ENCODE measurements around the gene DGKB.

DGKB gene

DNA sequence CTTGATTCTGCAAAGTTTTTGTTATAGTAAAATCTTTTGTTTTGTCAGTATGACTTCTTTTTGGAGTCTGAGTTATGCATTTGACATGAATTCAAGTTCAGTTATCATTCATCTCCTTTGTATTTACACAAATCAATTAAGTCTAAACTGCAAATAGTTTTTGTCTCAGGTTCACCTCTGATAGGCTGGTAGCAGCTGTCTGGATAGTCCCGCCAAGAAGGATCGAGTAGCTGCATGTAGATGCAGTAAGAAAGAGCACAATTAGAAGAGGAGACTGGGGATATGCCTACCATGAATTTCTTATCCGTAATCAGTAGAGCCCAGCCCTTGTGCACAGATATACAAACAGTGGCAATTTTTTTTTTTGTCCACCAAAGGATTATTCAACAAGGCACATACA lies 520.6 kb downstream of the DGKB start:
- ATAC-seq: no peak
- no peak for DNase-seq

DNA sequence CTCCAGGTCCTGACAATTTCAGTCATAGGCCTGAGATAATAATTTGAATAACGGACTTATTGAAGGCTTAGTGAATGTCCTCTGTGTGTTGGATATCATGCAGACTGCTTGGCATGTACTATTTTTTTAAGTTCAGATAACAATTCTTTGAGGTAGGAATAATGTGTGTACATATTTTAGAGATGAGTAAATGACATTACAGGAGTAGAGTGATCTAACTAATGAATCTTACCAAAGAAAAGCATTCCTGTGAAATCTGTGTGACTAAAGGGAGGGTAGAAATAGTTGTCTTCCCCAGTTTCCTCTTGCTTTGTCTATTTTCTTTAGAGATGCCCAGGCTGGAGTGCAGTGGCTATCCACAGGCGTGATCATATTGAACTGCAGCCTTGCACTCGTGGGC lies 521.2 kb downstream of the DGKB start:
- DNase-seq (no peak), ATAC-seq (no peak)

DNA sequence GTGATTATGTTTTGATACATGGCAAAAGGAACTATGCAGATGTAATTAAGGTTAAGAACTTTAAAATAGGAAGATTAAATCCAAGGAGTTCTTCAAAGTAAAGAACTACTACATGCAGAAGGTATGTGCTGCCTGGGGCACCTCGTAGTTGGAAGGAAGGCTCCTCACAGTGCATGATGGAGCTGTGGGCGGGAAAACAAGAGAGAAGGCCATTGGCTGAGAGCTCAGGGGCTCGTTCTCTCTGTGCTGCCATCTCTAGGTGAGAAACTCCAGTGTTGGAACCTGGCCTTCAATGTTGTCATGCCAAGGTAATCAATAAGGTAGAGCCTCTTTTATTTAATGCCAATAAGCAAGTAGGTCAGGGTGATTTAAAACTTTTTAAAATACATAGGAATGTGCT lies 521.7 kb downstream of the DGKB start:
- ATAC-seq (no peak), DNase-seq (no peak)

DNA sequence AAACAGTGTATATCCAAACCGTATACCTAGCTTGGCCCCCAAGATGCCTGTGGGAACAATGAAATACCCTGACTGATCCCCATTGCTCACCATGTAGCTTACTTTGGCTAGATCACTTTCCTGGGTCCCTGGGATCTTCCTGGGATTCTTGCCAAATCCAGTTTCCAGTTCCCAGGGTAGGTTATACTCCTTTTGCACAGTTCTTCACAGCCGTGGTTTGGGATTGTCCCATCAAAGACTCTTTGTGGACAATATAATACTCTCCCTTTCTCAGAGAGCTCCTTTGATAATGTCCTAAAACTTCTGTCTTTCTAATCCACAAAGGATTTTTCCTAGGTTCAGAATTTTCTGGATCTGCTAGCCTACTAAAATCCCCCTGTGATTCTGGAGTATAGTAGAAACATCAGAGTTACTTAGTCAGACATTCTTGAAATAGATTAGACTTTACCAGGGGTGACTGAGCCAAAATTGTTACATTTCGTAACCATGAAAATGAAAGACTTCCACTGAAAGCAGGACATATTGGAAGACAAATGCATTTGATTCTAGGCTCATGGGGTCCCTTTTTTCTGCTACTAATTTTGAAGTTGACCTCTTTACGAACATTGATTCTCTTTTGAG lies 524.8 kb downstream of the DGKB start:
- DNase-seq: no peak
- no peak for ATAC-seq

DNA sequence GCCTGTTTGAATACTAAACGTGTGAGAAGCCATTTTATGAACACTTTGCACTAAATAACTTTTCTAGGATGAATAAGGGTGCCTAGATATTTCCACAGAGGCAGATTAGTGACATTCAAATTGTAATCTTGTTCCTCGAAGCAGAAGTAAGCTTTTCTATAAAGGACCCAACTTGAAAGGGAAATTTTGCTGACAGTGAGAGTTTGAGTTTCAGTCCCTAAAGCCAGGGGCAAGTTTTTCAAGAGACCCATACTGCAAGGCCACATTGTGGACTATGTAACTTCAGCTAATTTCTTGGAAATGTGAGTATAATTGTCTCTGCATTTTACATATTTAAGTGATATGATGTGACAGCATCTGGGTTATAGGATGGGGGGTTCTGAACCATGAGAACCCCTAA lies 525.8 kb downstream of the DGKB start:
- ATAC-seq: no peak
- DNase-seq: no peak

DNA sequence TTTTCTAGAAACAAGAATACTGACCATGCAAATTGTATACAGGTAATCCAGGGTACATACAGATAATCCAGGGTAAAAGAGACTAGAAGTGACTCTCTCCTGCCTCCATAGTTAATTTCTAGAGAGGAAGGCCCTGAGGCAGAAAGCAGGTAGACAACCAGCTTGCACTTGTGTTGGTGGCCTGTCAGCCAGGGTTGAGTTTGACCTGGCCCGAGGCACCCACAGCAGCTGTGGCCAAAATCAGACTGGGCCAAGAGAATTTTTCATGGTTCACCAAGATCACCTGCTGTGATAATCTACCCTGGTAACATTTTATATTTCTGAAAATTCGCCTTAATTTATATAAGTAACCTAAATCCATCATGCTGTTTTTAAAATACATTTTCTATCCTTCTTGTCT lies 526.6 kb downstream of the DGKB start:
- ATAC-seq: no peak

DNA sequence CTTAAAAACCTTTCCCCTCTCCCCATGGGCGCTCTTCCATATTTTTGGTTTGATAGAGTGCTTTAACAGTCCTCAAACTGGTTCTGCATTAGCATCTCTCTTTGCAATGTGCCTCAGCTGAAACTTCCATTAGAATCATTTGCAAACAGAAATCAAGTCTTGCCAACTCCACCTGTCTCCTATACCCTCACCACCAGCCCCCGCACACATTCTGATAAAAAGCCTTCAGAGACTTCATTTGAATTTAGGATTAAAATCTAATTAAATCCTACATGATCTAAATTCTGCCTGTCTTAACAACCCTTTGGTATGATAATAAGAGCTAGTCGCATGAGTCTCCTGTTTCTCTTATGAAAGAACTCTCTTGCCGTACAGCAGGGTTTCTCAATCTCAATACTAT lies 528.2 kb downstream of the DGKB start:
- ATAC-seq: no peak
- DNase-seq: no peak

More for the DNA sequence above, 526.6 kb downstream of the DGKB start:
- no peak for DNase-seq

DNA sequence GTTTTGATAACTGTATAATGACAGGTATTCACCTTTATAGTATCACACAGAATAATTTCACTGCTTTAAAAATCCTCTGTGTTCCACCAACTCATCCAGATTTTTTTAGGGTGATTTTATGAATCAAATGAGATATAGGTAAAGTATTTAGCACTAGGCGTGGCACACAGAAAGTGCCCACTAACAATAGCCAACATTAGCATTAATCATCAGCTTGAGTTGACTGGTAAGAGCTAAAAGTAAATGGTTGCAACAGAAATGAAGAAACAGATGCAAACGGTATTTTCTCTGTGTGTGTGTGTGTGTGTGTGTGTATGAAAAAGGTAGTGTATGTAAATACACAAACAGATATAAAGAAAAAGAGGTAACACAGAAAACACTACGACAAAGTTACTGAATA lies 534.3 kb downstream of the DGKB start:
- ATAC-seq (no peak), DNase-seq (no peak)

DNA sequence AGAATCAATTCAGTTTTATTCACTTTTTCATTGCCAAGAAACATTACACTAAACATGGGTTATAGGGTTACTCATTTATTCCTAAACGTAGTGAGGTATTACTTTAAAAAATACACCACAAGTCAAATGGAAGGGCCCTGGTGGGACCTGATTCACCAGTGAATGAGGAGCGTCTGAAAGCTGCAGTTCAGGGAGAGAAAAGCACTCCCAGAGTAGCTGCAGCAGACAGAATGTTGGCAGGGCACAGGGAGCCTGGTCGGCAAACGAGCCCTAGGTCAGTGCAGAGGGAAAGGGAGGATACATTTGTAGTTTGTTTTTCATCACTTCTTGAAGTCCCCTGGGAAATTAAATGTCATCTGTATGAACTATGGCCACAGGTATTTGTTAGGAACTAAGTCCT lies 551.4 kb downstream of the DGKB start:
- no peak for DNase-seq
- no peak for ATAC-seq

DNA sequence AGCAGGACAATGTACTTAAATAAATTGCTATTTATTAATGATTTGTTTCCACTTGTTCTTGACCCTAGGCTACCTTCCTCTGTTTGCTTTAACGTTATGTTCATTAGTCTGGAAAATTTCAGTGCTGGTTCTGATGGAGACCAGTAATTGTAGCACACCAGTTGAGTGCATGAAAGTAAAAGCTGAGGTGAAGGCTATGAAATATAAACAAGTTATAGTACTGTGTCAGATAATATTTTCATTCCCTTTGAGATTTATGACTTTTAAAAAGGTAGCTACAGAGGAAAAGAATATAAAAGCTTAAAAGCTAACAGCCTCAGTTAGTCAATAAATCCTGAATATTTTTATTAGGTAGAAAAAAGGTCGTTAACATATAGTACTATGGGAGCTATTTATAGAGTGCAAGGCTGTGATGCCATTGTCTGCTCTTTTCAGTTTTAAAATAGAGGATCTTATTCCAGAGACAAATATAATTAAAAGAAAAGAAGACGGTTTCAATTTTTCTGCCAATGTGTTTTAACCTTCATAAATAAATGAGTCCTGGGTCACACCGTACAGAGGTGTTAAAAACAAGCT lies 561.3 kb downstream of the DGKB start:
- ATAC-seq (no peak), DNase-seq (no peak)

DNA sequence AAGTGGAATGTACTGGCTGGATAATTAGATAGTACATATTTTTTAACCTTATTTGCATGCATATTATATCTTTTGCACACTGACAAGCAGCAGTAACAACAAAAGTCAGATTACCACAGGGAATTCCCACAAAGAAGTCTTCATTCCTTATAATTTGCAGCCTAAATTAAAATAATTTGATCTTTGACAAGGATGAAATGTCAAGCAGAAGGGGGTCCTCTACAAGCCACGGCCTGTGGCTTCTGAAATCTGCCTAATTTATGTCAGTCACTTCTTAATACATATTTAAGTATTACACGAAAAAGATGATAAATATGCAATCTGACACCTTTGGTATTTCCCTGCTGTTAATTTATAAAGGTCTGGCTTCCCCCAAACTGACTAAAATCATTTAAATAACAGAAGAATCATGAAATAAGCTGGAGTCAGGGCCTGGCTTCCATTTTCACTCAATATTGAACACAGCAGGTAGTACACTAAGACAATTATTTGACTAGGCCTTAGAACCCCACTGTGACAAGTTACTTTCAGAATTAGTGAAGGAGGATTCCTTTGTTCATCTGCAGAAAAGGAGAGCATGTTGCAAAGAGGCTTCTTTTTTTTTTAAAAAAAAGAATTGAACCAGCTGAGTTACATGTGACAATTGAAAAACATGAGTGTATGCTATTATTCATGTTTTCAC lies 562.0 kb downstream of the DGKB start:
- DNase-seq: no peak

DNA sequence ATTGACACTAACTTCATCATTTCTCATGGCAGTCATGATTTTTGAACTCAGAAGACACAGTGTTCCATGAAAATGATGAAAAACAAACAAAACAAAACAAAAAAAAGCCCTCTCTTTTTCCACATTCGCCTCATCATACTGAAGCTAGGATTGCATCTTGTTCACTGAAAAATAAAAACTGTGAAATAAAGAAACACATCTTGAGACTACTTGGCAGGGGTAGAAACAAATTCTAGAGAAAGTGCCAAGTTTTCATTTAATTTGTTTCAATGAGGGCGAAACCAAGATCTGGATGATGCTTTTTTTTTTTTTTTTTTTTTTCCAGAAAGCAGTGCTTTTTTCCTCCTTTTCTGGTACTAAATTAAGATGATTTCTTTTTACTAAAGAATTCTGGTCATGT lies 562.7 kb downstream of the DGKB start:
- DNase-seq (no peak), ATAC-seq (no peak)

More for the DNA sequence above, 562.0 kb downstream of the DGKB start:
- ATAC-seq: no peak

DNA sequence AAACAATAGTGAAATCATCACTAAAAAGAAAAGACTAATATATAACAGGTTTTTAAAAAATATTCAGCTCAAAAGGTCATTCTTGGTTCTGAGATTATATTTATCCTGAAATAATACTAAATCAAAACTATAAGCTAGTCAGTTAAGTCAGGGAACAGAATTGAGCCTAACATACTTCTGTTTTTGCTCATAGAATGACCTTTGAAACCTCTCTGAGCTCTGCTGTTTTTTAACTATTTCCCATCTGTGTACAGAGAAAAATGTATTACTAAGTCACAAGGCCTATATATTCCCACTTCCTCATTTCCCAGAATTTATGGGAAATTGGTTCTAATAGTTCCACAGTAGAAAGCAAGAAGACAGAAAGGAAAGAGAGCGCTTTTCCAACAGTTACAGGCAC lies 566.3 kb downstream of the DGKB start:
- DNase-seq: no peak

DNA sequence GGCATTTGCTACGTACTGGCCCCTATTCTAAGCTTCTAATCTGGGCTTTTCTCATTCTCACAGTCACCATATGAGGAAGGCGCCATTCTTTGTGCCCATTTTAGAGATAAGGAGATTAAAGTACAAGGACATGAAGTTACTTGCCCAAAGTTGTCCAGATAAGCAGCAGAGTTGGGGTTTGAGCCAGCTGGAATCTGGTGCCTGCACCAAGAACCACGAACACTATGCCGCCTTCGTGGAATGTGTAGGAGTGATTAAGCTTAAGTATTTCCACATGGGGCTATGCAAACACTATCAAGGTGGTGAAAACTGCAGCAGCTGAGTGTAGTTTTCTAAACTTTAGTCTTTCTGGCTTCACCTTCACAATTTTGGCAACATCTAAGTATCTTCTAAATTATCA lies 570.4 kb downstream of the DGKB start:
- DNase-seq: no peak
- ATAC-seq: no peak

More for the DNA sequence above, 566.3 kb downstream of the DGKB start:
- no peak for ATAC-seq

DNA sequence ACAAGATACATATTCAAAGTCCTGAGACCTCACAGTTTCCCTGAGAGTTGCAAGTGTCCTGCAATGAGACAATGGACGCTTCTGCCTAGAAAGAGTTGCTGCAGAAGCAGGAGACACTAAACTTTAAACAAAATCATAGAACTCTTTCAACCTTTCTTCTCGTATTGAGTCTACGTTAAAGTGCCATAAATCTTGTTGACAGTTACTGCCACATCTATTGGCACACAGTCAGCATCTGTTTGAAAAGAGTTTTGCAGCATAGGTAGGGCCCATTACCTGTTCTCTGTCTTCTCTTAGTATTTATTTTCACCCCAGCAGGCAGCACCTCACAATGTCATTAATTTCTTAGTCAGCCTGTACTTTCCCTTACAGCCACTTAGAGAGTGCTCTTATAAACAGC lies 577.8 kb downstream of the DGKB start:
- DNase-seq (no peak), ATAC-seq (no peak)

DNA sequence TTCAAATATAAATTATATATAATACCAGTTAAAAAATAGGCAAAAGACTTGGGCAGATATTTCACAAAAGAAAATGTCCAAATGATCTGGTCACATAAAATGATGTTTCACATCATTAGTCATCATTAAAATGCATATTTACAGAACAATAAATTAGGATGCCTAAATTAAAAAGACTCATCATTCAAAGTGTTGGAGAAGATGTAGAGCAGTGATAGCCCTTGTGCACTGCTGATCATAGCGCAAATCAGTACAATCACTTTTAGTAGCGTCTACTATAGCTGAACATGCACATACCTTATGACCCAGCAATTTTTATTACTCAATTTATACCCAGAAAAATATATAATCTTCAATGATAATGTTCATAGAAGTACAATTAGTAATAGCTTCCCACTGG lies 579.8 kb downstream of the DGKB start:
- ATAC-seq (no peak), DNase-seq (no peak)

DNA sequence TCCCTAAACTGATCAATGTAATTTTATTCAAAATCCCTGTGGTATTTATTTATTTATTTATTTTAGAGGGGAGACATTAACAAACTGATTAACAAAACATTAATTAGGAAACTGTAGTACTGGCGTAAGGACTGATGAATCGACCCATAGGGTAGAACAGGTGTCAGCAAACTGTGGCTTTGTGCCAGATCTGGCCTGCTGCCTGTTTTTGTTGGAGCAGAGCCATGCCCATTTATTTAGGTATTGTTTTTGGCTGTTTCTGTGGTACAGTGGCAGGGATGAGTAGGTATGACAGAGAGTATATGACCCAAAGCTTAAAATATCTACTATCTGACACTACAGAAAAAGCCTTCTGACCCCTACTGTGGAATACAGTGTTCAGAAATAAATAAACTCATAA lies 580.6 kb downstream of the DGKB start:
- ATAC-seq (no peak), DNase-seq (no peak)

DNA sequence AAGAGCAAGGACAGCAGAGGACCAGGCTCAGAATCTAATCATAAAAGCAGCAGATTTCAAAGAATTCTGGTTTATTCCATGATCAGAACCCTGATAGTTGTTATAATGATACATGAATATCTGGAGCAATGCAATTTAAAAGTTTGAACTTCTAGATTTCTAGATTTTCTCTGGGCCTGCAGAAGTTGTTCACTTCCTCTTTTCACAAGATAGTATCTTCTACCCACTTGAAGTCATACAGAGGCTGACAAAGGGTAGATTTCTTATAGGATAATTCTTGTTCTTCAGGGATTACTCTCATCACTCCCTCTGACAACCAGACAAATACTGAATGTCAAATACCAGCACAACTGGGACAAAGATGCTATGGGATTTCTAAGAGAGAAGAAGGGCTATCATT lies 593.1 kb downstream of the DGKB start:
- no peak for DNase-seq
- ATAC-seq: no peak

DNA sequence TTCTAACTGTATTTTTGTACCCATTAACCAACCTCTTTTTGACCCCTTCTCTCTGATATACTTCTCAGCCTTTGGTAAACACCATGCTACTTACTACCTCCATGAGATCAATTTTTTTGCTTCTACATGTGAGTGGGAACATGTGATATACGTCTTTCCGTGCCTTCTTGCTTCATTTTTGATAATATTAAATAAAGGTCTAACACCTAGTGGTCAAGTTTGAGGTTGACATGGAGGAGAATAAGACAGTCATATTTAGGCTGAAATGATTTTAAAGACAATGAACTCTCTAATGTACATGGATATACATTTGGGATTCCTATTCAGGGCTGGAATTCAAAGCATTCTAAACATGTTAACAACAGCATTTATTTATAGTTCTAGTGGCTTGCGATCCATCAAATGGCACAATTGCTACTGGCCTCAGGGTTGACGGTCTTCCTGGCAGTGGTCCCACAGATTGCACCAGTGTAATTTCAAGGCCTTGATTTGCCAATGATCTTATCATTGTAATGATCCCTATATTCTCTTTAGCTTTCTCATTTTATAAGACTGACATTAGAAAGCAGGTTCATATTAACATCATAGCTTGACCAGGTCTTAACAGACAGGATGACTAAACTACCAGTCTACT lies 597.2 kb downstream of the DGKB start:
- DNase-seq: no peak
- ATAC-seq: no peak

DNA sequence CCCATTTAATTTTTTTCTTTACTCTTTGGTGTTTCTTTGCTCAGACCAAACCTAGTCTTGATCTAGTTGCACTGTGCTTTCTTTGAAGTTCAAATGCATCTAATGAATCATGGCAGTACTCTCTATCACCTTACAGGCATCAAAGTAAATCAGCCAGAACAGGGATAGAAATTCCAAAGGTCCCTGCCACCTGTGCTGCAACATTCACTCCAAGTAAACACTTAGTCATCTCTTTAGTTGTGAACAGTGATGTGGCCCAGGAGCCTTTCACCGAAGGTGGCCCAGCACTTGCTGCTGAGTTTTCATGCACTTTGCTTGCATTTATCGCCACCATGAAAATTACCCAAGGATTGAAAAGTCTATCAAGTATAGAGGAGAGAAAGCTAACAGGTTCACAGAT lies 599.0 kb downstream of the DGKB start:
- DNase-seq (no peak), ATAC-seq (no peak)

DNA sequence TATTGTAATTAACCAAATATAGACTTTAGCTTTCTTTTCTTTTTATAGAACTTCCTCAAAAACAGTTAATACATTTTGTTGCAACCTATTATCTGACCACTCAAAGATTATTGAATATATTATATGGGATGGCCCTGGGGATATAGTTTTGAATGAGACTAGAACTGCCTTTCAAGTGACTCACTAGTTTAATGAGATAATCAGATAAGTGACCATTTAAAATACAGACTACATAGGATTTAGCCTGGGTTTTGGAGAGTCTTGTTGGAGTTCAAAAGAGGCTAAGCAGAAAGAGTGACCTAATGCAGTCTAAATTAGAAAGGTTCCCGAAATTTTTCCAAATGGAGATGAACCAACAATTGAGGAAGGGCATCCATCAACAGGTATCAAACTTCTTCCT lies 607.9 kb downstream of the DGKB start:
- DNase-seq: no peak
- ATAC-seq: no peak

DNA sequence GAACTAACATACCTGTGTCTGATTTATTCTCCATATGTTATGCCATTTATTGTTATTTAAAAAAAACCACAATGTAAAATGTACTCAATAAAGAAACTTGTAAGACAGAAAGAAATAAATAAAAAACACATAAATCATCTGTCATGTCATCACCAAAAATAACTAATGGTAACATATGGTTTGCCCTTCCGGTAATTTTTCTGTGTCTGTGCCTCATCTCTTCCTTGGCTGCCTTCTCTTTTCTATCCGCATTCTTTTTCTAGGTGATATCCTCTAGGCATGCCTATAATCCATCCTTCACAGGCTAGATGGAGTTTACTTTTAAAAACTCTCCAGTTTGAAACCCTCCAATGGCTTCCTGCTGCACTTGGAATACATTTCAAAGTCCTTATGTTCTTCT lies 609.1 kb downstream of the DGKB start:
- no peak for DNase-seq

DNA sequence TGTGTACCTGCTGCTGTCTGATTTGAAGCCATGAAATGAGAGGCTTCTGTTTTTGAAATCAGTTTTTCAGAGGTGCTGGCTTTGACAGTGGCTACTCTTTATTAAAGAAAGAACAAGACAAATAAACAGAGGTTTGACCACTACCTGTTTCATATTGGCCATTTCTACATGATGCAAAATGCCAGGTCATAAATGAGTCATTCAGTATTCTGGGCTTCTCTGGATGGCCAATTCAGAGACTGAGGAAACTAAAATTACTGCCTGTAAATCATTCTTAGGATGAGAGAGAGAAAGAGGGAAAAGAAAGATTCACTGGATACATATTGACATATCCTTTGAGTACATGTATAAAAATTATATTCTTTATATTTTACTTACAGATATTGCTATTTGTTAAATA lies 609.8 kb downstream of the DGKB start:
- DNase-seq: no peak
- no peak for ATAC-seq

More for the DNA sequence above, 609.1 kb downstream of the DGKB start:
- ATAC-seq: no peak

DNA sequence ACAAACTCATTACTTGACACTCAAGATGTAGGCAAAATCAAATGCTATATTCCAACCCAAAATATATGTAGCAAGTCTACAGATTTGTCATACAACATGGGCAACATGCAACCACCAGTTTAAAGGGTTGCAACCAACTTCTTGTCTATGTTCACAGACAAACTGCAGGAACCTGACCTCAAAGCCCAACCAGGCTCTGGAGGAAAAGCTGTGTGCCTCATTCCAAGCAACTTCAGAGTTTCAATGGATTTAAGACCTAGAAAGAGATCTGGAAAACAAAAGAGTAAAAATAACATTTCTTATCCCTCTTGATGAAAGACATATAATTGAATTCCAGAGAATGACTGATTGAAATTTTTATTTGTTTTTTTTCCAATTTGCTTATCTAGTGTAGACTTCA lies 612.6 kb downstream of the DGKB start:
- DNase-seq: no peak

More for the DNA sequence above, 612.6 kb downstream of the DGKB start:
- no peak for ATAC-seq

Data from stimulated activated naive CD8-positive, alpha-beta T cell treated with anti-CD3 and anti-CD28 coated beads, Interleukin-15, Interleukin-2, amounts not matched to agents 100 U/mL and 50 U/mL, for 24 hours (primary cell).